ENCODE measurements around the gene TUBD1.

DNA sequence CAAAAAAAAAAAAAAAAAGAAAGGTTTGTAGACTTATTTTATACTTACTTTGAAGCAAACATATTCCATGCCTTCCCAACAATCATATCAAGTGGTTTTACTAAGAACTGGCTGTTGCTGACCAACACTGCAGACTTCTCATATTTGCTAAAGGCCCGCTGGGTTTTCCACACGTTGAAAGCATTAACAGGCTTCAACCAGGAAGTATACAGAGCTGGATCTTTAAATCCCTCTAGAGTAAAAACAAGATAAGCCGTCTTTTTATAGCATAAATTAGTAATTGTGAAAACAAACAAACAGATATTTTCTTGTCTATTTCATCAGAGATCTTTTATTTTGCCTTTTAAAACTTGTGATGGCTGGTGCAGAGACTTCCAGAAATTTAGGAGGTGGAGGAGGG lies 29.1 kb downstream of the TUBD1 start:
- TF ChIP-seq, protein P1, sequence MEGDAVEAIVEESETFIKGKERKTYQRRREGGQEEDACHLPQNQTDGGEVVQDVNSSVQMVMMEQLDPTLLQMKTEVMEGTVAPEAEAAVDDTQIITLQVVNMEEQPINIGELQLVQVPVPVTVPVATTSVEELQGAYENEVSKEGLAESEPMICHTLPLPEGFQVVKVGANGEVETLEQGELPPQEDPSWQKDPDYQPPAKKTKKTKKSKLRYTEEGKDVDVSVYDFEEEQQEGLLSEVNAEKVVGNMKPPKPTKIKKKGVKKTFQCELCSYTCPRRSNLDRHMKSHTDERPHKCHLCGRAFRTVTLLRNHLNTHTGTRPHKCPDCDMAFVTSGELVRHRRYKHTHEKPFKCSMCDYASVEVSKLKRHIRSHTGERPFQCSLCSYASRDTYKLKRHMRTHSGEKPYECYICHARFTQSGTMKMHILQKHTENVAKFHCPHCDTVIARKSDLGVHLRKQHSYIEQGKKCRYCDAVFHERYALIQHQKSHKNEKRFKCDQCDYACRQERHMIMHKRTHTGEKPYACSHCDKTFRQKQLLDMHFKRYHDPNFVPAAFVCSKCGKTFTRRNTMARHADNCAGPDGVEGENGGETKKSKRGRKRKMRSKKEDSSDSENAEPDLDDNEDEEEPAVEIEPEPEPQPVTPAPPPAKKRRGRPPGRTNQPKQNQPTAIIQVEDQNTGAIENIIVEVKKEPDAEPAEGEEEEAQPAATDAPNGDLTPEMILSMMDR (IDR thresholded peaks at IDR 0.05) = no peak
- TF ChIP-seq EZH2 (IDR thresholded peaks at IDR 0.05; ENCODE audit: borderline replicate concordance, insufficient read depth, low read depth, low read length, poor library complexity, severe bottlenecking) = no peak
